Nephron (organoid): ENCODE measurements around the gene NID2.

Experiments
- H3K27ac Mint-ChIP-seq, 3 experiments: 2 replicates each; pipeline ENCODE4 v1.8.0; 2020; ENCODE audit warnings: mixed read lengths in 3 of 3, mild to moderate bottlenecking in 2 of 3, moderate library complexity in 1 of 3
- H3K27me3 Mint-ChIP-seq: 2 replicates; pipeline ENCODE4 v1.8.0; 2021; ENCODE audit warnings: low read depth, mild to moderate bottlenecking, moderate library complexity, mixed read lengths
- H3K36me3 Mint-ChIP-seq: 2 replicates; pipeline ENCODE4 v1.8.0; 2020; ENCODE audit warnings: low read depth, mixed read lengths
- H3K4me1 Mint-ChIP-seq: 2 replicates; pipeline ENCODE4 v1.8.0; 2020; ENCODE audit warnings: mixed read lengths
- H3K4me3 Mint-ChIP-seq, 3 experiments: 2 replicates each; pipeline ENCODE4 v1.8.0; 2020; ENCODE audit warnings: mild to moderate bottlenecking in 3 of 3, mixed read lengths in 3 of 3, moderate library complexity in 2 of 3
- H3K9me3 Mint-ChIP-seq: 2 replicates; pipeline ENCODE4 v1.8.0; 2020; ENCODE audit warnings: mixed read lengths
- TF ChIP-seq, protein P1 (sequence below), 3 experiments: fragments of 200-600 bp; sonication (generic); IDR thresholded peaks; one replicate each; pipeline ENCODE4 v1.5.0; 2021; ENCODE audit warnings: antibody characterized with exemption in 3 of 3; ENCODE audit not compliant: unreplicated experiment in 3 of 3

NID2 gene

DNA sequence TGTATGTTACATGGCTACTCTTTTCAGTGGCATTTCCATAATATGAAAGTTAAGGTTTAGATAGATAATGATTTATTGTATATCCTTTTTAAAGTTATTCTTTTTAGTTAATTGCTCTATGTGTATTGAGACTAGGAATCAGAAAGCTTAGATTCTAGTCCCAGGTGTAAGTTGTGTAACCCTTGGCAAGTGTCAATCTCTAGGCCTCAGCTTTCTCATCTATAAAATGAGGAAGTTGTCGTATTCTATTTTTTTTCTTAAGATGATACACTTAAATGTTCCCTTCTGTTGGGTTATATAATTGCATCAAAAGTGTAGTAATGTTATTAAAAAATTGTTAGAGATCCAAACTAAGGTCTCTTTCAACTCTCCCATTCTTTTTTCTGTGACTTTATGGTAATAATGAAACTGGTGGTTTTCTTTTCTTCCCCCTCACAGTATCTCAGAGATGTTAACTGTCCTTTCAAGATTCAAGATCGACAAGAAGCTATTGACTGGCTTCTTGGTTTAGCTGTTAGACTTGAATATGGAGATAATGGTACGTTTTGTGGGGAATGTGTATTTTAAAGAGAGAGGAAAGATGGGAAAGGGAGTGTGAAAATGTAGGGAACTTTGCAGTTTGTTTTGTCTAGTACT lies 75.5 kb downstream of the NID2 start:
- Mint-ChIP-seq H3K4me1 (peaks cover 12% of the 10 kb centered on the region), H3K9me3 (no peaks in the 10 kb centered on the region), H3K27ac (no peak overlapping the region), H3K27me3 (no peaks in the 10 kb centered on the region), H3K36me3 (peaks cover 36% of the 10 kb centered on the region), H3K4me3 (no peak overlapping the region)
- TF ChIP-seq, protein P1, sequence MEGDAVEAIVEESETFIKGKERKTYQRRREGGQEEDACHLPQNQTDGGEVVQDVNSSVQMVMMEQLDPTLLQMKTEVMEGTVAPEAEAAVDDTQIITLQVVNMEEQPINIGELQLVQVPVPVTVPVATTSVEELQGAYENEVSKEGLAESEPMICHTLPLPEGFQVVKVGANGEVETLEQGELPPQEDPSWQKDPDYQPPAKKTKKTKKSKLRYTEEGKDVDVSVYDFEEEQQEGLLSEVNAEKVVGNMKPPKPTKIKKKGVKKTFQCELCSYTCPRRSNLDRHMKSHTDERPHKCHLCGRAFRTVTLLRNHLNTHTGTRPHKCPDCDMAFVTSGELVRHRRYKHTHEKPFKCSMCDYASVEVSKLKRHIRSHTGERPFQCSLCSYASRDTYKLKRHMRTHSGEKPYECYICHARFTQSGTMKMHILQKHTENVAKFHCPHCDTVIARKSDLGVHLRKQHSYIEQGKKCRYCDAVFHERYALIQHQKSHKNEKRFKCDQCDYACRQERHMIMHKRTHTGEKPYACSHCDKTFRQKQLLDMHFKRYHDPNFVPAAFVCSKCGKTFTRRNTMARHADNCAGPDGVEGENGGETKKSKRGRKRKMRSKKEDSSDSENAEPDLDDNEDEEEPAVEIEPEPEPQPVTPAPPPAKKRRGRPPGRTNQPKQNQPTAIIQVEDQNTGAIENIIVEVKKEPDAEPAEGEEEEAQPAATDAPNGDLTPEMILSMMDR (IDR thresholded peaks at IDR 0.05; ENCODE audit: unreplicated experiment in 3 of 3): no peak

- H3K27me3 Mint-ChIP-seq: no peaks in the 10 kb centered on the region
- TF ChIP-seq, protein P1 (IDR thresholded peaks at IDR 0.05; ENCODE audit: unreplicated experiment in 3 of 3): no peak
- peak overlapping the region in 1 of 3 experiments; percentile 68 for H3K27ac Mint-ChIP-seq
- peak overlapping the region; percentile 92 to 99 (median 96) for H3K4me3 Mint-ChIP-seq
- H3K4me1 Mint-ChIP-seq: peaks cover 15% of the 10 kb centered on the region
- peaks cover 26% of the 10 kb centered on the region for H3K36me3 Mint-ChIP-seq
- H3K9me3 Mint-ChIP-seq: no peaks in the 10 kb centered on the region
These were observed 78.4 kb downstream of the NID2 start for GRCh38 chr14:51990488-51990887.

GRCh38 chr14:51989293-51990234 lies 79.3 kb downstream of the NID2 start, which contains the start of gene RTRAF:
Gene RTRAF (plus strand): TSS chr14:51989546. CDS start chr14:51989640, 94 bp downstream.
- H3K9me3 Mint-ChIP-seq: no peaks in the 10 kb centered on the region
- H3K27ac Mint-ChIP-seq: peak within 1 kb of the TSS; percentile 68 to 95 (median 92)
- TF ChIP-seq, protein P1 (IDR thresholded peaks at IDR 0.05; ENCODE audit: unreplicated experiment in 3 of 3): no peak
- no peaks in the 10 kb centered on the region for H3K27me3 Mint-ChIP-seq
- peak within 1 kb of the TSS; percentile 92 to 99 (median 96) for H3K4me3 Mint-ChIP-seq
- H3K4me1 Mint-ChIP-seq: peaks cover 15% of the 10 kb centered on the region
- H3K36me3 Mint-ChIP-seq: peaks cover 18% of the 10 kb centered on the region

GRCh38 chr14:51988221-51988620 lies 80.6 kb downstream of the NID2 start:
- H3K9me3 Mint-ChIP-seq: no peaks in the 10 kb centered on the region
- H3K27me3 Mint-ChIP-seq: peaks cover 6% of the 10 kb centered on the region
- TF ChIP-seq, protein P1 (IDR thresholded peaks at IDR 0.05; ENCODE audit: unreplicated experiment in 3 of 3): no peak
- peaks cover 15% of the 10 kb centered on the region for H3K4me1 Mint-ChIP-seq
- peak overlapping the region; percentile 92 to 99 (median 96) for H3K4me3 Mint-ChIP-seq
- H3K27ac Mint-ChIP-seq: peak overlapping the region; percentile 68 to 95 (median 84)
- peaks cover 8% of the 10 kb centered on the region for H3K36me3 Mint-ChIP-seq

GRCh38 chr14:51981218-51981854 lies 87.5 kb downstream of the NID2 start:
- H3K4me1 Mint-ChIP-seq: no peaks in the 10 kb centered on the region
- no peak overlapping the region for H3K4me3 Mint-ChIP-seq
- H3K27me3 Mint-ChIP-seq: peaks cover 29% of the 10 kb centered on the region

More at GRCh38 chr14:51981218-51981854, 87.5 kb downstream of the NID2 start:
- Mint-ChIP-seq H3K27ac (no peak overlapping the region), H3K36me3 (no peaks in the 10 kb centered on the region), H3K9me3 (no peaks in the 10 kb centered on the region)
- TF ChIP-seq, protein P1 (IDR thresholded peaks at IDR 0.05; ENCODE audit: unreplicated experiment in 3 of 3): no peak
